IMR-90 (cell line): ENCODE data around the gene SGSM2. TPM values are rescaled to one million over a fixed set of nuclear protein-coding genes. Genes with fewer than 3 reads are reported as not detected.

Experiments
- ATAC-seq: fragments of 200-7000 bp; cut with Tn5 transposase; 2 replicates; pipeline ENCODE4 v1.9.1; 2020; ENCODE audit warnings: low read depth, mild to moderate bottlenecking, moderate library complexity
- BruUV-seq: library from RNA; stranded (reverse); fragments of 400-500 nt; replicated peaks from 2 replicates; lab custom pipeline; 2021; lab: Mats Ljungman, UMichigan
- CTCF ChIA-PET: fragments of 300-600 bp; formaldehyde crosslinking; extraction: SDS; loops from one replicate; lab custom pipeline; 2021; ENCODE audit warnings: antibody characterized with exemption; lab: Yijun Ruan, JAX
- POLR2A ChIA-PET: fragments of 300-600 bp; sonication (Branson Sonifier 250); formaldehyde crosslinking; loops from one replicate; lab custom pipeline; 2022; ENCODE audit warnings: antibody characterized with exemption; ENCODE audit not compliant: unreplicated experiment; lab: Charles Lee
- DNase-seq: peaks from one replicate; pipeline ENCODE4 v3.0.0; 2013
- H2AFZ ChIP-seq: replicated peaks from 2 replicates; pipeline ENCODE3; 2013; ENCODE audit warnings: low read length, mild to moderate bottlenecking; ENCODE audit not compliant: poor library complexity
- H2AK5ac ChIP-seq: 2 replicates; pipeline ENCODE4 v1.6.1; 2013; ENCODE audit warnings: low read depth, low read length, inconsistent platforms
- H2AK9ac ChIP-seq: replicated peaks from 2 replicates; pipeline ENCODE3; 2013; ENCODE audit warnings: mild to moderate bottlenecking, low read depth, low read length, moderate library complexity; ENCODE audit not compliant: poor library complexity
- H2BK120ac ChIP-seq: 2 replicates; pipeline ENCODE4 v1.6.1; 2013; ENCODE audit warnings: low read depth, low read length, inconsistent platforms
- H2BK15ac ChIP-seq: 3 replicates; pipeline ENCODE4 v1.6.1; 2013; ENCODE audit warnings: low read depth, low read length, inconsistent platforms
- H2BK20ac ChIP-seq: 2 replicates; pipeline ENCODE4 v1.6.1; 2013; ENCODE audit warnings: low read depth, mild to moderate bottlenecking, inconsistent platforms, low read length, moderate library complexity
- H2BK5ac ChIP-seq: 2 replicates; pipeline ENCODE4 v1.6.1; 2013; ENCODE audit warnings: mild to moderate bottlenecking, low read depth, low read length, inconsistent platforms; ENCODE audit not compliant: poor library complexity, severe bottlenecking
- H3K14ac ChIP-seq: replicated peaks from 2 replicates; pipeline ENCODE4 v1.6.1; 2013; ENCODE audit warnings: low read depth, low read length, inconsistent platforms
- H3K18ac ChIP-seq: 2 replicates; pipeline ENCODE4 v1.6.1; 2013; ENCODE audit warnings: low read depth, low read length, control low read depth
- H3K23ac ChIP-seq: 2 replicates; pipeline ENCODE4 v1.6.1; 2013; ENCODE audit warnings: low read depth, low read length, inconsistent platforms
- H3K27ac ChIP-seq: 2 replicates; pipeline ENCODE4 v1.5.1; 2013; ENCODE audit warnings: mild to moderate bottlenecking, control low read depth, low read length; ENCODE audit not compliant: insufficient read depth
- H3K27me3 ChIP-seq: 2 replicates; pipeline ENCODE4 v1.6.1; 2013; ENCODE audit warnings: low read length; ENCODE audit not compliant: control insufficient read depth, insufficient read depth
- H3K36me3 ChIP-seq: 2 replicates; pipeline ENCODE4 v1.6.1; 2013; ENCODE audit warnings: low read length, mixed read lengths; ENCODE audit not compliant: control insufficient read depth, insufficient read depth
- H3K4ac ChIP-seq: 2 replicates; pipeline ENCODE4 v1.6.1; 2013; ENCODE audit warnings: low read depth, low read length, inconsistent platforms
- H3K4me1 ChIP-seq: 2 replicates; pipeline ENCODE4 v1.6.1; 2013; ENCODE audit warnings: low read length, mixed read lengths; ENCODE audit not compliant: control insufficient read depth, insufficient read depth
- H3K4me2 ChIP-seq: 2 replicates; pipeline ENCODE4 v1.6.1; 2013; ENCODE audit warnings: low read depth, mild to moderate bottlenecking, control low read depth, low read length, moderate library complexity
- H3K4me3 ChIP-seq: 2 replicates; pipeline ENCODE4 v1.5.1; 2013; ENCODE audit warnings: low read depth, mild to moderate bottlenecking, control low read depth, low read length, moderate library complexity; ENCODE audit not compliant: insufficient read depth
- H3K56ac ChIP-seq: 2 replicates; pipeline ENCODE4 v1.6.1; 2013; ENCODE audit warnings: low read length, inconsistent platforms; ENCODE audit not compliant: insufficient read depth; ENCODE audit errors: extremely low read depth
- H3K79me1 ChIP-seq, 2 experiments: 2 replicates each; pipeline ENCODE4 v1.6.1; 2013; ENCODE audit warnings: low read length in 2 of 2, inconsistent platforms in 1 of 2, low read depth in 1 of 2
- H3K9ac ChIP-seq: 2 replicates; pipeline ENCODE4 v1.6.1; 2013; ENCODE audit warnings: low read depth, low read length, control low read depth
- H3K9me1 ChIP-seq: 2 replicates; pipeline ENCODE4 v1.6.1; 2013; ENCODE audit warnings: low read length, inconsistent platforms; ENCODE audit not compliant: insufficient read depth
- H3K9me3 ChIP-seq: 2 replicates; pipeline ENCODE4 v1.6.1; 2013; ENCODE audit warnings: low read length; ENCODE audit not compliant: control insufficient read depth, insufficient read depth
- H4K20me1 ChIP-seq: 2 replicates; pipeline ENCODE4 v1.6.1; 2013; ENCODE audit warnings: low read length, inconsistent platforms; ENCODE audit not compliant: insufficient read depth
- H4K5ac ChIP-seq: 2 replicates; pipeline ENCODE4 v1.6.1; 2013; ENCODE audit warnings: mild to moderate bottlenecking, low read depth, low read length, control low read depth
- H4K8ac ChIP-seq, 2 experiments: 2 replicates each; pipeline ENCODE4 v1.6.1; 2013; ENCODE audit warnings: low read depth in 2 of 2, low read length in 2 of 2, control low read depth in 1 of 2, inconsistent platforms in 1 of 2
- H4K91ac ChIP-seq: 2 replicates; pipeline ENCODE4 v1.6.1; 2013; ENCODE audit warnings: low read depth, low read length, inconsistent platforms; ENCODE audit not compliant: insufficient read depth
- BHLHE40 ChIP-seq: fragments of 150-350 bp; IDR thresholded peaks from 2 replicates; pipeline ENCODE4 v1.6.1; 2016; ENCODE audit warnings: mild to moderate bottlenecking, low read depth, low read length
- CEBPB ChIP-seq: IDR thresholded peaks from 2 replicates; pipeline ENCODE4 v1.6.1; 2012; ENCODE audit warnings: low read depth, low read length, improper control_type of control experiment
- MAFK ChIP-seq: IDR thresholded peaks from 2 replicates; pipeline ENCODE4 v1.6.1; 2012; ENCODE audit warnings: low read depth, low read length, improper control_type of control experiment
- MXI1 ChIP-seq: IDR thresholded peaks from 2 replicates; pipeline ENCODE4 v1.6.1; 2012; ENCODE audit warnings: low read depth, mild to moderate bottlenecking, low read length, moderate library complexity, borderline replicate concordance
- POLR2A ChIP-seq: IDR thresholded peaks from 2 replicates; pipeline ENCODE4 v1.6.1; 2012; ENCODE audit warnings: mild to moderate bottlenecking, low read depth, low read length
- RAD21 ChIP-seq: IDR thresholded peaks from 2 replicates; pipeline ENCODE4 v1.6.1; 2012; ENCODE audit warnings: low read length, improper control_type of control experiment
- RCOR1 ChIP-seq: IDR thresholded peaks from 2 replicates; pipeline ENCODE4 v1.6.1; 2012; ENCODE audit warnings: mild to moderate bottlenecking, low read length, improper control_type of control experiment; ENCODE audit not compliant: insufficient replicate concordance
- RFX5 ChIP-seq: IDR thresholded peaks from 2 replicates; pipeline ENCODE4 v1.8.0; 2012; ENCODE audit warnings: low read depth, mild to moderate bottlenecking, low read length, moderate library complexity
- SMC3 ChIP-seq: fragments of 150-350 bp; IDR thresholded peaks from 2 replicates; pipeline ENCODE4 v1.6.1; 2016; ENCODE audit warnings: low read depth, mild to moderate bottlenecking, antibody characterized with exemption, low read length, moderate library complexity
- WGBS, 2 experiments: methylation state at CpG; one replicate each; pipeline versions ENCODE4 v1.1.5 to v1.1.7; 2013; ENCODE audit warnings: missing lambda C conversion rate in 2 of 2; ENCODE audit not compliant: insufficient read length in 1 of 2; ENCODE audit errors: extremely low coverage in 2 of 2; 5-methylcytosine and 5-hydroxymethylcytosine counted together
- dilution Hi-C: fragments of 300-500 bp; cut with HindIII; formaldehyde crosslinking; loops from one replicate; pipeline ENCODE4 v1.14.3; 2018; ENCODE audit warnings: low sequenced_read_pairs; ENCODE audit not compliant: unreplicated experiment
- in situ Hi-C: fragments of 300-500 bp; cut with MboI; formaldehyde crosslinking; loops from 3 replicates; pipeline ENCODE4 v1.14.3; 2019; ENCODE audit warnings: low sequenced_read_pairs, inconsistent platforms, mixed read lengths
- intact Hi-C: fragments of 100-400 bp; cut with micrococcal nuclease; formaldehyde crosslinking; loops from 2 replicates; pipeline ENCODE4 v1.10.0; 2022
- polyA plus RNA-seq, 3 experiments: library from polyadenylated mRNA; depleted of rRNA; stranded (reverse); fragments of >200 nt; gene quantifications; 2 replicates each; pipeline ENCODE4 v1.2.3, GENCODE V29; 2012; ENCODE audit warnings: low replicate concordance in 1 of 3
- total RNA-seq: library from RNA; depleted of rRNA; stranded (reverse); fragments of >200 nt; gene quantifications from 2 replicates; pipeline ENCODE4 v1.2.3, GENCODE V29; 2012
- TF ChIP-seq, protein P1 (sequence below): fragments of 150-350 bp; IDR thresholded peaks from 2 replicates; pipeline ENCODE4 v1.6.1; 2017; ENCODE audit warnings: mild to moderate bottlenecking, antibody characterized with exemption, low read length, low read depth

The SGSM2 gene
- total and polyA plus RNA-seq, 2 of the 4 experiments (the other 2 are of a cell fraction): 13.6 to 81.2 TPM

DNA sequence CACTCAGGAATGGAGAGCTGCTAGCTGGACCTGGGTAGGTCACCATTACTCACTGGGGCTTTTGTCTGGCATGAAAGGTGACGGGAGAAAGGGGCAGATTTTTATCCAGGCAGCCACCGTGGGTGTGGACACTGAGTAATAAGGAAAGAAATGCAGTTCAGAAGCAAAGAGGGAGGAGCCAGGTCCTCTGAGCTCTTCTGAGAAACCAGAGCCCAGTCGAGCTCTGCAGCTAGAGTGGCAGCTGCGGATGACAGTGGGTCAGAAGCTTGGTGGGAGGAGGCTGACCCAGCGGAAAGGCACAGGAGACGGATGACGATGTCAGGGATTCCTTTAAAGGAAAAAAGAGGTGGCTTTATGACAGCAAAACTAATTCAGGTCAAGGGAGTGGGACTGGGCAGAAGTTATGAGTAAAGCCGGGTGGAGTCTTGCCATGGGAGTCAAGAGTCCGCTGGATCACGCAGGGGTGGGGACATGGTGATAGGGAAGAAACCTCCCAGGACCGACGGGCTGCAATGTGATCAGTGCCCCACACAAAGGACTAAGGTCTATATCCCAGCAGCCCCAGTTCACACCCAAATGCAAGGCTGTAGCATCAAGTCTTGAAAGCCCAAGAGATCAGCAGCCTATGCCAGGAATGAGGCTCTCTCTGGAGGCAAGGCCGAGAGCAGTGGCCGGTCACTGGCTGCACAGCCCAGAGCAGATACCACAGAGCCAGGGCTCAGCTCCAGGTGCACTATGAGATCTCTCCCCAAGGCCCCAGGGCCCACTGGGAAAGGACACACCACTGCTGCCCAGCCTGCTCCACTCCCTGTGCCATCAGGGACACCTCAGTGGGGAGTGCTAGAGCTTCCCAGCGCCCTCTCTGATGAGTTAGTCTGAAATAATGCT lies 69.8 kb downstream of the SGSM2 start (continued):
- no peak for TF ChIP-seq RFX5
- no peak for TF ChIP-seq CEBPB
- TF ChIP-seq RCOR1: no peak
- TF ChIP-seq POLR2A: no peak; the same call in 1 of the 2 replicates

DNA sequence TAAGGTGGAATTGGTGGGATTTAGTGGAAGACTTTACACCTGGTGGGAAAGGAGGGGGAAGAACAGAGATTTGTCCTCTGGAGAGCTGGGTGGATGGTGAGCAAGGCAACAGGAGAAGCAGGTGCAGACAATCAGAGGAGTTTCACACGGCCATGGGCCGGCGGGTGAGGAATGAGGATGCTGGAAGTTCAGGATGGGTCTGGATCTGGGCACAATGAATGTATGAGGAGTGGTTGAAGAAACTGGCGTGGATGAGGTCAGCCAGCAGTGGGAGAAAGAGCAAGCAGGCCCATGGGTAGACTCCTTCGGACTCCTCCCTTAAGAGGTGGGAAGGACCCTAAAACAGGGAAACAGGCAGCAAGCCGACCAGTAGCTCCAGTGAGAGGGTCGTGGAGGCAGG lies 73.7 kb downstream of the SGSM2 start:
- no peak overlapping the region for H2AFZ ChIP-seq
- no peak overlapping the region for H3K18ac ChIP-seq
- no peak overlapping the region for H4K5ac ChIP-seq
- dilution Hi-C loops: no loop called here
- H4K8ac ChIP-seq: no peak overlapping the region
- H3K27ac ChIP-seq: no peak overlapping the region
- no peak for DNase-seq
- peaks cover 11% of the 10 kb centered on the region for H3K9me1 ChIP-seq
- CTCF ChIA-PET: interaction anchor here (1.5 kb wide), 1 partner anchor 29 kb away, joined by 4 read pairs; no protein-coding TSS in a partner anchor
- POLR2A ChIA-PET: no interaction called here
- no peak overlapping the region for H2BK5ac ChIP-seq
- H2BK20ac ChIP-seq: no peak overlapping the region; the same call in 1 of the 2 replicates
- WGBS, 2 experiments: 90% methylated on average over 3 of the region's 7 CpGs; no CpG with 5 or more reads in 1 of the 2 experiments
- no peak overlapping the region for H2BK120ac ChIP-seq
- no peak overlapping the region for H3K4me2 ChIP-seq
- H4K91ac ChIP-seq: no peak overlapping the region
- H3K4ac ChIP-seq: no peak overlapping the region
- intact Hi-C loops: no loop called here
- H2AK9ac ChIP-seq: no peak overlapping the region
- no peaks in the 10 kb centered on the region for H3K27me3 ChIP-seq
- H3K56ac ChIP-seq: no peak overlapping the region
- no TSS peak for BruUV-seq
- no peak overlapping the region for H3K4me3 ChIP-seq
- H2AK5ac ChIP-seq: no peak overlapping the region
- TF ChIP-seq MXI1: no peak
- no peak for TF ChIP-seq BHLHE40
- no peak for TF ChIP-seq SMC3
- TF ChIP-seq, protein P1, sequence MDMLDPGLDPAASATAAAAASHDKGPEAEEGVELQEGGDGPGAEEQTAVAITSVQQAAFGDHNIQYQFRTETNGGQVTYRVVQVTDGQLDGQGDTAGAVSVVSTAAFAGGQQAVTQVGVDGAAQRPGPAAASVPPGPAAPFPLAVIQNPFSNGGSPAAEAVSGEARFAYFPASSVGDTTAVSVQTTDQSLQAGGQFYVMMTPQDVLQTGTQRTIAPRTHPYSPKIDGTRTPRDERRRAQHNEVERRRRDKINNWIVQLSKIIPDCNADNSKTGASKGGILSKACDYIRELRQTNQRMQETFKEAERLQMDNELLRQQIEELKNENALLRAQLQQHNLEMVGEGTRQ: no peak
- TF ChIP-seq RCOR1: no peak
- no peak for TF ChIP-seq RAD21
- no peak for TF ChIP-seq POLR2A
- TF ChIP-seq MAFK: no peak
- no peaks in the 10 kb centered on the region for H3K9me3 ChIP-seq
- H3K36me3 ChIP-seq: peaks cover 9% of the 10 kb centered on the region
- no peaks in the 10 kb centered on the region for H4K20me1 ChIP-seq
- no peak for ATAC-seq
- no peak overlapping the region for H3K9ac ChIP-seq
- no peak overlapping the region for H3K14ac ChIP-seq
- H3K4me1 ChIP-seq: peaks cover 19% of the 10 kb centered on the region
- H3K79me1 ChIP-seq: peaks cover 0 to 10% of the 10 kb centered on the region in 2 experiments; a peak in 2 of 4 replicates
- H2BK15ac ChIP-seq: no peak overlapping the region
- in situ Hi-C loops: loop anchor here (5.0 kb wide), 1 partner anchor 34 kb away; no protein-coding TSS in a partner anchor
- no peak overlapping the region for H3K23ac ChIP-seq
